OCI-LY7 (cell line): ENCODE measurements around the gene PCCA.

ENCODE experiments used
- EZH2phosphoT487 ChIP-seq: fragments of 200-600 bp; sonication (generic); IDR thresholded peaks from 2 replicates; pipeline ENCODE4 v1.6.1; 2018; ENCODE audit warnings: low read depth, borderline replicate concordance, mild to moderate bottlenecking, mixed run types, antibody characterized with exemption, low read length, moderate library complexity, mixed read lengths
- TF ChIP-seq, protein P1 (sequence below): fragments of 200-600 bp; sonication (generic); conservative IDR thresholded peaks from 2 replicates; pipeline ENCODE4 v1.5.1; 2014; ENCODE audit warnings: mild to moderate bottlenecking, antibody characterized with exemption, low read length, moderate library complexity, mixed read lengths

- TF ChIP-seq, protein P1, sequence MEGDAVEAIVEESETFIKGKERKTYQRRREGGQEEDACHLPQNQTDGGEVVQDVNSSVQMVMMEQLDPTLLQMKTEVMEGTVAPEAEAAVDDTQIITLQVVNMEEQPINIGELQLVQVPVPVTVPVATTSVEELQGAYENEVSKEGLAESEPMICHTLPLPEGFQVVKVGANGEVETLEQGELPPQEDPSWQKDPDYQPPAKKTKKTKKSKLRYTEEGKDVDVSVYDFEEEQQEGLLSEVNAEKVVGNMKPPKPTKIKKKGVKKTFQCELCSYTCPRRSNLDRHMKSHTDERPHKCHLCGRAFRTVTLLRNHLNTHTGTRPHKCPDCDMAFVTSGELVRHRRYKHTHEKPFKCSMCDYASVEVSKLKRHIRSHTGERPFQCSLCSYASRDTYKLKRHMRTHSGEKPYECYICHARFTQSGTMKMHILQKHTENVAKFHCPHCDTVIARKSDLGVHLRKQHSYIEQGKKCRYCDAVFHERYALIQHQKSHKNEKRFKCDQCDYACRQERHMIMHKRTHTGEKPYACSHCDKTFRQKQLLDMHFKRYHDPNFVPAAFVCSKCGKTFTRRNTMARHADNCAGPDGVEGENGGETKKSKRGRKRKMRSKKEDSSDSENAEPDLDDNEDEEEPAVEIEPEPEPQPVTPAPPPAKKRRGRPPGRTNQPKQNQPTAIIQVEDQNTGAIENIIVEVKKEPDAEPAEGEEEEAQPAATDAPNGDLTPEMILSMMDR = no peak
- no peak for TF ChIP-seq EZH2phosphoT487
Measured at GRCh38 chr13:100314132-100314910, 225.4 kb downstream of the PCCA start.
